Astrocyte (in vitro differentiated cells and primary cell): Measurements from ENCODE around the gene IL1RAPL2.

Experiments used
- CTCF ChIP-seq: IDR thresholded peaks from 2 replicates; pipeline ENCODE4 v1.5.1; 2011; ENCODE audit warnings: low read depth, mild to moderate bottlenecking, inconsistent platforms, low read length, moderate library complexity; ENCODE audit not compliant: insufficient read depth
- EZH2 ChIP-seq: IDR thresholded peaks from 2 replicates; pipeline ENCODE4 v1.6.1; 2012; ENCODE audit warnings: mild to moderate bottlenecking, low read length, inconsistent platforms; ENCODE audit not compliant: insufficient read depth

DNA sequence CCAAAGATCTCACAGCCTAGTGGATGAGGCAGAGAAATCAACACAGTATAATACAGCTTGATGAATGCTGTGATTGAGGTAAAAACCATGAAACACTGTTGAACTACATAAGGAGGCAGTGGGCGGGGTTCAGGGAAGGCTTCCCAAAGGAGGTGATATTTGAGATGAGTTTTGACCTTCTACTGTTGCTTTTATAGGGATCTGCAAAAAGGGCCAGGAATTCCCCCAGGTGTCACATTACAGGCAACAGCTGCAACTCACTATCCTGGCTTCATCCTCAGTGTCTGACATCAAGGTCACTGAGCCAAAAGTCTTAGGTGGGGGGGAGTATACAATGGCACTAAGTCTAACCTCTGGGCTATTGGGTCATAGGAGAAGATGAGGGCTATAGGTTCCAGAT lies 1070.7 kb downstream of the IL1RAPL2 start:
- TF ChIP-seq CTCF (no peak), EZH2 (no peak)
